Pancreas (tissue), 10 donors: ENCODE data around the gene DSCAML1. TPM values are rescaled to one million over a fixed set of nuclear protein-coding genes. Genes with fewer than 3 reads are reported as not detected.

ENCODE experiments used
- ATAC-seq, 4 donors: fragments of 200-7000 bp; cut with Tn5 transposase; one replicate each; pipeline versions ENCODE4 v1.8.0 to v1.9.1; 2020; ENCODE audit warnings: mild to moderate bottlenecking in 4 of 4, moderate library complexity in 4 of 4
- DNase-seq, 6 donors: peaks; one replicate each; pipeline ENCODE4 v3.0.0-alpha.2; 2020
- FAIRE-seq: peaks from 2 replicates; lab custom pipeline; 2012; peaks lifted over from hg19 to GRCh38; lab: Jason Lieb, UNC
- H3K27ac ChIP-seq, 4 donors: fragments of 200-600 bp; sonication (generic); 1 replicate in 3 of 4; 2 replicates in 1 of 4; pipeline versions ENCODE4 v1.5.0 to v1.8.0; 2020
- H3K27me3 ChIP-seq, 4 donors: fragments of 200-600 bp; one replicate each; pipeline ENCODE4 v1.8.0; 2021
- H3K36me3 ChIP-seq, 3 donors: fragments of 200-600 bp; sonication (generic) in 1 of 3; one replicate each; pipeline versions ENCODE4 v1.5.0 to v1.8.0; 2020 to 2021
- H3K4me1 ChIP-seq, 3 donors: fragments of 200-600 bp; one replicate each; pipeline ENCODE4 v1.8.0; 2021
- H3K4me3 ChIP-seq, 4 donors: fragments of 200-600 bp; sonication (generic) in 2 of 4; one replicate each; pipeline versions ENCODE4 v1.5.0 to v1.8.0; 2020 to 2021
- H3K9me3 ChIP-seq, 4 donors: fragments of 200-600 bp; one replicate each; pipeline ENCODE4 v1.8.0; 2021
- WGBS, 2 donors: extraction: QIAGEN DNeasy Blood & Tissue Kit; methylation state at CpG; one replicate each; pipeline ENCODE4 v1.1.7; 2013; 5-methylcytosine and 5-hydroxymethylcytosine counted together
- intact Hi-C, 3 donors: fragments of 100-400 bp; cut with DNase I; formaldehyde crosslinking; loops; one replicate each; pipeline versions ENCODE4 v1.11.1 to v1.14.2; 2022
- polyA plus RNA-seq, 2 donors: library from polyadenylated mRNA; stranded (reverse); fragments of 200-250 nt; gene quantifications; one replicate each; pipeline ENCODE4 v1.2.3, GENCODE V29; 2013
- total RNA-seq, 6 donors: library from RNA; stranded (reverse); fragmentation: NEBNext Ultra II Directional in 4 of 6; extraction: Animal tissue kit (Norgen Biotek cat#: 25700) in 4 of 6; gene quantifications; one replicate each; pipeline versions ENCODE4 v1.2.1 to v1.2.4, GENCODE V29; 2021 to 2023
- TF ChIP-seq, protein P1 (sequence below), 4 donors: fragments of 200-600 bp; sonication (generic) in 3 of 4; IDR thresholded peaks; one replicate each; pipeline versions ENCODE4 v1.5.0 to v1.8.0; 2021; ENCODE audit warnings: antibody characterized with exemption in 4 of 4
- donor health status: healthy with polysubstance abuse.
- donor health status: DM: no; HTN: no; CAD: no; lungs with moderate emphysema.
- donor health status: DM: no; HTN: no; CAD: no.
- donor health status: control.
- donor health status: control.
- donor health status: Bipolar disorder and iron deficiency.
- donor health status: DM: yes; HTN: yes; CAD: no.
- donor health status: DM: no; HTN: no; CAD: no.
- donor health status: DM: no; HTN: no; CAD: no.
- donor health status: DM: yes; HTN: yes; CAD: no.

Gene DSCAML1
- total and polyA plus RNA-seq, 8 donors, result 0.69 to 2.7 (median 1.8) TPM

GRCh38 chr11:117380676-117381075 is 416.3 kb downstream of the DSCAML1 start:
- H3K4me1 ChIP-seq, result no peaks in the 10 kb centered on the region
- FAIRE-seq (no peak), DNase-seq (no peak), ATAC-seq (no peak)
- 90 to 91% methylated on average over 4 of the region's 4 CpGs for WGBS, 2 donors
- intact Hi-C loops, result no loop called here
- H3K9me3 ChIP-seq, result no peaks in the 10 kb centered on the region
- no peaks in the 10 kb centered on the region for H3K27me3 ChIP-seq
- TF ChIP-seq, protein P1, sequence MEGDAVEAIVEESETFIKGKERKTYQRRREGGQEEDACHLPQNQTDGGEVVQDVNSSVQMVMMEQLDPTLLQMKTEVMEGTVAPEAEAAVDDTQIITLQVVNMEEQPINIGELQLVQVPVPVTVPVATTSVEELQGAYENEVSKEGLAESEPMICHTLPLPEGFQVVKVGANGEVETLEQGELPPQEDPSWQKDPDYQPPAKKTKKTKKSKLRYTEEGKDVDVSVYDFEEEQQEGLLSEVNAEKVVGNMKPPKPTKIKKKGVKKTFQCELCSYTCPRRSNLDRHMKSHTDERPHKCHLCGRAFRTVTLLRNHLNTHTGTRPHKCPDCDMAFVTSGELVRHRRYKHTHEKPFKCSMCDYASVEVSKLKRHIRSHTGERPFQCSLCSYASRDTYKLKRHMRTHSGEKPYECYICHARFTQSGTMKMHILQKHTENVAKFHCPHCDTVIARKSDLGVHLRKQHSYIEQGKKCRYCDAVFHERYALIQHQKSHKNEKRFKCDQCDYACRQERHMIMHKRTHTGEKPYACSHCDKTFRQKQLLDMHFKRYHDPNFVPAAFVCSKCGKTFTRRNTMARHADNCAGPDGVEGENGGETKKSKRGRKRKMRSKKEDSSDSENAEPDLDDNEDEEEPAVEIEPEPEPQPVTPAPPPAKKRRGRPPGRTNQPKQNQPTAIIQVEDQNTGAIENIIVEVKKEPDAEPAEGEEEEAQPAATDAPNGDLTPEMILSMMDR (IDR thresholded peaks at IDR 0.05), result no peak
- H3K27ac ChIP-seq, result no peak overlapping the region
- peaks cover 0 to 41% (median 17%) of the 10 kb centered on the region in 3 donors for H3K36me3 ChIP-seq
- H3K4me3 ChIP-seq, result no peak overlapping the region

DNA sequence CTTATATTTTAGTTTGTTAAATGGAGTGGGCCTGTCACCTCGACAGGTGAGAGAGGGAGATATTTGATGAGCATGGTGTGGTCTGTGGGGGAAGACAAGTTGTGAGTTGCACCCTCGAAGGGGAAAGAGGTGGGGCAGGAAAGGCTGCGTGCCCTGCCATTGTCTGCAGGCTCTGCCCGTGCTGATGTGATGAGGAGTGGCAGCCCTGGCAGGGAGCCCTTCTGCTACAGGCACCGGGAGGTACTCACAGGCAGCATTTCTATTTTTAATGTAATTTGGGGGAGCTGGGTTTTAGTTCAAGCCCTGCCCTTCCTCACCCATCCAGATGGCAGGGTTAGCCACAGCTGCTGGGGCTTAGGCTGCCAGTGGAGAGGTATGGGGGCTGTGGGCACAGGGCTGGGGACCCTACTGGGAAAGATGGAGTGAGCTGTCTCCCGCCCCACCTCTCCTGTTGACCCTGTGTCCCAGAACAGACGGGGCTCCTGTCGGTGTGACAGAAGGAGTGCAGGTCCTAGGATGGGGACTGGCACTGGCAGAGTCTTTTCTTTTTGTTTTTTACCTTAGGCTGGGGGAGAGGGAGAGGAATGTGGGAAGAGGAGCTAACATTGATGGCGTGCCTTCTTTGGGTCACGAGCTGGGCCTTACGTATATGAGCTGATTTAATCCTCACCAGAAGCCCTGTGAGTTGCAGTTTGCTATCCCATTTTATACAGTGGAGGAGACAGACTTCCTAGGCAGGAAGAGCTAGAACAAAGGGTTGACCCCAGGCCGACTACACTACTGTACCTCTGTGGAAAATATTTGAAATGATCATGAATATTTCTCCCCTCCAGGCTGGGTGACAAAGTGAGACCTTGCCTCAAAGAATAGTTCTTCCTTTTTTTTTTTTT is 417.8 kb downstream of the DSCAML1 start:
- H3K36me3 ChIP-seq, result peaks cover 0 to 48% (median 17%) of the 10 kb centered on the region in 3 donors
- no peak overlapping the region for H3K4me3 ChIP-seq
- ATAC-seq, result no peak
- no peaks in the 10 kb centered on the region for H3K27me3 ChIP-seq
- H3K9me3 ChIP-seq, result no peaks in the 10 kb centered on the region
- no peaks in the 10 kb centered on the region for H3K4me1 ChIP-seq
- 83 to 84% methylated on average over 12 of the region's 12 CpGs for WGBS, 2 donors
- DNase-seq, result no peak
- no peak for FAIRE-seq
- TF ChIP-seq, protein P1 (IDR thresholded peaks at IDR 0.05), result no peak
- intact Hi-C loops, result no loop called here
- H3K27ac ChIP-seq, result no peak overlapping the region

Other genes starting within 250 kb of the DSCAML1 start
- 100 to 1,000 TPM; 220 to 395 (median 314) TPM for gene FXYD2, start 27.5 kb upstream of the DSCAML1 start, total RNA-seq
- gene FXYD2, start 27.5 kb upstream of the DSCAML1 start, polyA plus RNA-seq, result 1,000 to 10,000 TPM; 1,418 to 2,509 TPM
- gene FXYD6, start 79.4 kb upstream of the DSCAML1 start, total RNA-seq, result 10 to 100 TPM in 1 of 6 donors, 1 to 10 TPM in 5; 2.7 to 17.2 (median 6.5) TPM
- 10 to 100 TPM; 14.3 to 48.0 TPM for gene FXYD6, start 79.4 kb upstream of the DSCAML1 start, polyA plus RNA-seq
- 1 to 10 TPM; 1.4 to 8.2 (median 2.0) TPM for gene TMPRSS13, start 132.2 kb upstream of the DSCAML1 start, total RNA-seq
- 1 to 10 TPM; 3.2 TPM for gene TMPRSS13, start 132.2 kb upstream of the DSCAML1 start, polyA plus RNA-seq
- 10 to 100 TPM in 1 of 6 donors, 1 to 10 TPM in 3, under 1 TPM in 2; 0.60 to 15.5 (median 4.0) TPM for gene IL10RA, start 189.2 kb upstream of the DSCAML1 start, total RNA-seq
- gene IL10RA, start 189.2 kb upstream of the DSCAML1 start, polyA plus RNA-seq, result 1 to 10 TPM; 1.8 to 2.4 TPM